Lung (tissue), 12 donors: ENCODE data around the gene TBX20. TPM values are rescaled to one million over a fixed set of nuclear protein-coding genes. Genes with fewer than 3 reads are reported as not detected.

Experiments used
- ATAC-seq: fragments of 200-7000 bp; cut with Tn5 transposase; one replicate; pipeline ENCODE4 v1.9.1; 2020; ENCODE audit warnings: moderate number of reproducible peaks; ENCODE audit not compliant: insufficient read depth, low FRiP score
- DNase-seq, 3 donors: peaks; one replicate each; pipeline ENCODE4 v3.0.0-alpha.2; 2013 to 2017
- H3K27ac ChIP-seq, 2 donors: one replicate each; pipeline ENCODE4 v1.5.1; 2013; ENCODE audit warnings: mild to moderate bottlenecking in 2 of 2, moderate library complexity in 2 of 2, control low read depth in 1 of 2, inconsistent platforms in 1 of 2, low read depth in 1 of 2, low read length in 1 of 2
- H3K27me3 ChIP-seq, 3 donors: one replicate each; pipeline ENCODE4 v1.5.1; 2013; ENCODE audit warnings: low read length in 2 of 3; ENCODE audit not compliant: control insufficient read depth in 3 of 3, insufficient read depth in 3 of 3
- H3K36me3 ChIP-seq, 4 donors: one replicate each; pipeline ENCODE4 v1.5.1; 2013; ENCODE audit warnings: low read length in 4 of 4, mild to moderate bottlenecking in 1 of 4, moderate library complexity in 1 of 4; ENCODE audit not compliant: control insufficient read depth in 4 of 4, insufficient read depth in 4 of 4
- H3K4me1 ChIP-seq, 5 donors: one replicate each; pipeline ENCODE4 v1.5.1; 2013; ENCODE audit warnings: low read length in 5 of 5, mild to moderate bottlenecking in 2 of 5, moderate library complexity in 1 of 5; ENCODE audit not compliant: control insufficient read depth in 5 of 5, insufficient read depth in 5 of 5
- H3K4me3 ChIP-seq: one replicate; pipeline ENCODE4 v1.5.1; 2013; ENCODE audit warnings: mild to moderate bottlenecking, control low read depth, moderate library complexity
- H3K9ac ChIP-seq, 2 donors: one replicate each; pipeline ENCODE4 v1.5.1; 2013; ENCODE audit warnings: low read length in 2 of 2, control low read depth in 1 of 2; ENCODE audit not compliant: insufficient read depth in 1 of 2
- H3K9me3 ChIP-seq, 4 donors: one replicate each; pipeline ENCODE4 v1.5.1; 2013; ENCODE audit warnings: low read length in 3 of 4, mild to moderate bottlenecking in 1 of 4, moderate library complexity in 1 of 4; ENCODE audit not compliant: control insufficient read depth in 4 of 4, insufficient read depth in 3 of 4
- CTCF ChIP-seq: IDR thresholded peaks from 2 replicates; pipeline ENCODE4 v1.5.1; 2012; ENCODE audit warnings: mild to moderate bottlenecking; ENCODE audit errors: control extremely low read depth, extremely low read depth
- WGBS, 2 donors: extraction: QIAGEN DNeasy Blood & Tissue Kit; methylation state at CpG; one replicate each; pipeline ENCODE4 v1.1.7; 2013; 5-methylcytosine and 5-hydroxymethylcytosine counted together
- polyA plus RNA-seq, 2 donors: library from polyadenylated mRNA; stranded (reverse); fragments of 200-250 nt; gene quantifications; one replicate each; pipeline ENCODE4 v1.2.1, GENCODE V29; 2013
- total RNA-seq, 2 donors: library from RNA; depleted of rRNA in 1 of 2; stranded (reverse); fragments of >200 nt in 1 of 2; gene quantifications; one replicate each; pipeline ENCODE4 v1.2.1, GENCODE V29; 2014 to 2021
- donor health status: control.
- donor health status: control.
- donor health status: Bipolar disorder and iron deficiency.
- donor health status: healthy.
- donor health status: DM: yes; HTN: yes; CAD: no.

The TBX20 gene
- total and polyA plus RNA-seq, 4 donors, result 0.11 to 0.80 TPM; not detected in 2

- WGBS, 2 donors, result 5 to 7% methylated on average over 56 of the region's 56 CpGs
- DNase-seq, result peak in 2 of 3 donors; percentile 15 to 32
- no peak overlapping the region for H3K9ac ChIP-seq
- H3K27me3 ChIP-seq, result peaks cover 18 to 77% (median 75%) of the 10 kb centered on the region in 3 donors
- no peak for ATAC-seq
- H3K36me3 ChIP-seq, result no peaks in the 10 kb centered on the region
- no peak overlapping the region for H3K4me3 ChIP-seq
- TF ChIP-seq CTCF, result no peak
- peaks cover 0 to 19% (median 0%) of the 10 kb centered on the region in 4 donors for H3K9me3 ChIP-seq
- peaks cover 0 to 19% (median 9%) of the 10 kb centered on the region in 5 donors for H3K4me1 ChIP-seq
- no peak overlapping the region for H3K27ac ChIP-seq
These were observed 7.8 kb upstream of the TBX20 start for GRCh38 chr7:35261476-35262285.

- H3K4me1 ChIP-seq, result peaks cover 0 to 19% (median 9%) of the 10 kb centered on the region in 5 donors
- no peak for TF ChIP-seq CTCF
- H3K27me3 ChIP-seq, result peaks cover 18 to 81% (median 81%) of the 10 kb centered on the region in 3 donors
- 8 to 14% methylated on average over 21 of the region's 21 CpGs for WGBS, 2 donors
- ATAC-seq (no peak), DNase-seq (no peak)
- H3K27ac ChIP-seq, result no peak overlapping the region
- H3K4me3 ChIP-seq, result no peak overlapping the region
- H3K9me3 ChIP-seq, result peaks cover 0 to 19% (median 0%) of the 10 kb centered on the region in 4 donors
- H3K9ac ChIP-seq, result no peak overlapping the region
- H3K36me3 ChIP-seq, result no peaks in the 10 kb centered on the region
These were observed 7.1 kb upstream of the TBX20 start for GRCh38 chr7:35261041-35261440.

GRCh38 chr7:35260246-35260645 is 6.3 kb upstream of the TBX20 start:
- Histone ChIP-seq H3K4me1 (peaks cover 0 to 19% (median 9%) of the 10 kb centered on the region in 5 donors), H3K9ac (no peak overlapping the region), H3K9me3 (peaks cover 0 to 22% (median 0%) of the 10 kb centered on the region in 4 donors), H3K36me3 (no peaks in the 10 kb centered on the region), H3K27ac (no peak overlapping the region), H3K27me3 (peaks cover 18 to 87% (median 86%) of the 10 kb centered on the region in 3 donors), H3K4me3 (no peak overlapping the region)
- no peak for TF ChIP-seq CTCF
- DNase-seq, result no peak
- no peak for ATAC-seq
- WGBS, 2 donors, result 48 to 49% methylated on average over 7 of the region's 7 CpGs
